GM21576 (cell line): ENCODE data around the gene MAP4.
"Not testable (repeated sequence)": the region's sequence is repeated elsewhere in the genome, so short reads cannot be mapped to it uniquely, and the experiment has no call there.

Experiments
- ATAC-seq: cut with Tn5 transposase; IDR thresholded peaks from one replicate; pipeline ENCODE4 v1.9.1; 2021; ENCODE audit warnings: mild to moderate bottlenecking, moderate library complexity; ENCODE audit not compliant: unreplicated experiment

Gene MAP4

GRCh38 chr3:47849186-47849698 is 167.0 kb downstream of the MAP4 start:
- ATAC-seq = no peak

GRCh38 chr3:47848599-47849117 is 167.6 kb downstream of the MAP4 start:
- ATAC-seq = no peak

- no peak for ATAC-seq
These were observed 168.3 kb downstream of the MAP4 start for GRCh38 chr3:47847801-47848518.

GRCh38 chr3:47847260-47847659 is 169.0 kb downstream of the MAP4 start:
- ATAC-seq = no peak

- ATAC-seq = no peak
These were observed 169.4 kb downstream of the MAP4 start for GRCh38 chr3:47846880-47847248.

- no peak for ATAC-seq
These were observed 169.9 kb downstream of the MAP4 start for GRCh38 chr3:47846186-47846879.

- no peak for ATAC-seq
These were observed 174.3 kb downstream of the MAP4 start for GRCh38 chr3:47841786-47842349.

- no peak for ATAC-seq
These were observed 177.7 kb downstream of the MAP4 start for GRCh38 chr3:47838503-47838902.

GRCh38 chr3:47836986-47837385 is 179.2 kb downstream of the MAP4 start:
- ATAC-seq = no peak

- ATAC-seq = not testable (repeated sequence)
These were observed 186.7 kb downstream of the MAP4 start for GRCh38 chr3:47829482-47829881.

- ATAC-seq = no peak
These were observed 190.6 kb downstream of the MAP4 start for GRCh38 chr3:47825590-47825989.

- ATAC-seq = peak; percentile 85
These were observed 191.4 kb downstream of the MAP4 start for GRCh38 chr3:47824541-47825473.

GRCh38 chr3:47817609-47818008 is 198.6 kb downstream of the MAP4 start:
- ATAC-seq = no peak

GRCh38 chr3:47813551-47814177 is 202.6 kb downstream of the MAP4 start:
- no peak for ATAC-seq

GRCh38 chr3:47804577-47804976 is 211.6 kb downstream of the MAP4 start:
- no peak for ATAC-seq

GRCh38 chr3:47803480-47804025 is 212.7 kb downstream of the MAP4 start:
- no peak for ATAC-seq

- peak; percentile 83 for ATAC-seq
These were observed 213.3 kb downstream of the MAP4 start, which contains the start of gene DHX30 for GRCh38 chr3:47802734-47803479. TSS of gene DHX30 (plus strand) at chr3:47803138. CDS start at chr3:47810684, 7,546 bp downstream.
